Measurements from ENCODE around the gene NTNG2. TPM values are rescaled to one million over a fixed set of nuclear protein-coding genes. Genes with fewer than 3 reads are reported as not detected.

Gene NTNG2
- total and polyA plus RNA-seq, 9 of the 15 experiments (the other 6 are each of a cell fraction or from before 2014, with no cell fraction given), result 0.01 to 0.11 (median 0.09) TPM; not detected in 6

DNA sequence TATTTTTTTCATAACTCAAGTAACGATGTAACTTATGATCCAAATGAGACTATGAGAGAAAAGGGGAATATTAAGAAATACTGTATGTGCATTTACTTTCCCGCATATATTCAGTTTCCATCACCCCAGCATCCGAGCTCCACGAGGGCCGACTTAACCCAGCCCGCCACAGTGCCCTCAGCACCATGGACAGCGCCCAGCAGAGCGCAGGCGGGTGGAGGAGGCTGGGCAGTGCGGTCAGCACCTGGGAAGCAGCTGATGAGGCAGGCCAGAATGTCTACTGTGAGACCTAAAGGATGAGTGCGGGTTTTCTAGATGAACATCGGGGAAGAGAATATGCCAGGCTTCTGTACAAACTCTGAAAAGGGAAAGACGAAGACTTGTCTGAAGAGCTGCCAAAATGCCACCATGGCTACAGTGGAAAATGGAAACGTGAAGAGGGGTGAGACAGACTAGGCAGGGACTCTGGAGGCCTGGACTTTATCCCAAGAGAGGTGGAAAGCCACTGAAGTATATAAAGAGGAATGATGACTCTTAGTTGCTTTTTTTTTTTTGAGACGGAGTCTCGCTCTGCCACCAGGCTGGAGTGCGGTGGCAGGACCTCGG, 47.7 kb upstream of the NTNG2 start (continued):
- TF ChIP-seq PHF21A (IDR thresholded peaks at IDR 0.05; ENCODE audit: borderline replicate concordance, low read depth), result no peak
- no peak for TF ChIP-seq CBFA2T2 (conservative IDR thresholded peaks at IDR 0.05)
- no peak for TF ChIP-seq ZNF174 (CRISPR knock-in tag; IDR thresholded peaks at IDR 0.05)
- no peak for TF ChIP-seq ZFP1 (CRISPR knock-in tag; IDR thresholded peaks at IDR 0.05)
- no peak for TF ChIP-seq CREBBP (IDR thresholded peaks at IDR 0.05; ENCODE audit: low read depth, low read length)
- peak; percentile 57; the same call in 1 of the 2 replicates for TF ChIP-seq ETV5 (CRISPR knock-in tag; IDR thresholded peaks at IDR 0.05; ENCODE audit: low read depth)
- TF ChIP-seq, protein P1, sequence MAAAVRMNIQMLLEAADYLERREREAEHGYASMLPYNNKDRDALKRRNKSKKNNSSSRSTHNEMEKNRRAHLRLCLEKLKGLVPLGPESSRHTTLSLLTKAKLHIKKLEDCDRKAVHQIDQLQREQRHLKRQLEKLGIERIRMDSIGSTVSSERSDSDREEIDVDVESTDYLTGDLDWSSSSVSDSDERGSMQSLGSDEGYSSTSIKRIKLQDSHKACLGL (CRISPR knock-in tag; IDR thresholded peaks at IDR 0.05; ENCODE audit: borderline replicate concordance, poor library complexity, severe bottlenecking), result no peak
- TF ChIP-seq BHLHE40 (IDR thresholded peaks at IDR 0.05; ENCODE audit: low read length), result 0 out of 2 replicates have a peak, but pooled peaks have one; percentile 17
- TF ChIP-seq ZNF589 (CRISPR knock-in tag; IDR thresholded peaks at IDR 0.05; ENCODE audit: low read depth), result no peak
- TF ChIP-seq NUFIP1 (IDR thresholded peaks at IDR 0.05; ENCODE audit: partially characterized antibody), result no peak
- TF ChIP-seq, protein P2, sequence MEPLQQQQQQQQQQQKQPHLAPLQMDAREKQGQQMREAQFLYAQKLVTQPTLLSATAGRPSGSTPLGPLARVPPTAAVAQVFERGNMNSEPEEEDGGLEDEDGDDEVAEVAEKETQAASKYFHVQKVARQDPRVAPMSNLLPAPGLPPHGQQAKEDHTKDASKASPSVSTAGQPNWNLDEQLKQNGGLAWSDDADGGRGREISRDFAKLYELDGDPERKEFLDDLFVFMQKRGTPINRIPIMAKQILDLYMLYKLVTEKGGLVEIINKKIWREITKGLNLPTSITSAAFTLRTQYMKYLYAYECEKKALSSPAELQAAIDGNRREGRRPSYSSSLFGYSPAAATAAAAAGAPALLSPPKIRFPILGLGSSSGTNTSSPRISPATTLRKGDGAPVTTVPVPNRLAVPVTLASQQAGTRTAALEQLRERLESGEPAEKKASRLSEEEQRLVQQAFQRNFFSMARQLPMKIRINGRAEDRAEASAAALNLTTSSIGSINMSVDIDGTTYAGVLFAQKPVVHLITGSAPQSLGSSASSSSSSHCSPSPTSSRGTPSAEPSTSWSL (CRISPR knock-in tag; IDR thresholded peaks at IDR 0.05; ENCODE audit: borderline replicate concordance), result no peak
- no peak for TF ChIP-seq MXI1 (IDR thresholded peaks at IDR 0.05; ENCODE audit: low read depth, low read length)
- no peak for TF ChIP-seq MBD2 (IDR thresholded peaks at IDR 0.05; ENCODE audit: borderline replicate concordance, low read depth)
- no peak for TF ChIP-seq ZNF445 (CRISPR knock-in tag; IDR thresholded peaks at IDR 0.05; ENCODE audit: low read depth)
- no peak for TF ChIP-seq MAFF (IDR thresholded peaks at IDR 0.05; ENCODE audit: low read length)
- no peak for TF ChIP-seq MCM3 (IDR thresholded peaks at IDR 0.05)
- TF ChIP-seq, protein P3, sequence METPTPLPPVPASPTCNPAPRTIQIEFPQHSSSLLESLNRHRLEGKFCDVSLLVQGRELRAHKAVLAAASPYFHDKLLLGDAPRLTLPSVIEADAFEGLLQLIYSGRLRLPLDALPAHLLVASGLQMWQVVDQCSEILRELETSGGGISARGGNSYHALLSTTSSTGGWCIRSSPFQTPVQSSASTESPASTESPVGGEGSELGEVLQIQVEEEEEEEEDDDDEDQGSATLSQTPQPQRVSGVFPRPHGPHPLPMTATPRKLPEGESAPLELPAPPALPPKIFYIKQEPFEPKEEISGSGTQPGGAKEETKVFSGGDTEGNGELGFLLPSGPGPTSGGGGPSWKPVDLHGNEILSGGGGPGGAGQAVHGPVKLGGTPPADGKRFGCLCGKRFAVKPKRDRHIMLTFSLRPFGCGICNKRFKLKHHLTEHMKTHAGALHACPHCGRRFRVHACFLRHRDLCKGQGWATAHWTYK (CRISPR knock-in tag; IDR thresholded peaks at IDR 0.05), result no peak
- no peak for TF ChIP-seq ZNF551 (CRISPR knock-in tag; IDR thresholded peaks at IDR 0.05)
- TF ChIP-seq, protein P4, sequence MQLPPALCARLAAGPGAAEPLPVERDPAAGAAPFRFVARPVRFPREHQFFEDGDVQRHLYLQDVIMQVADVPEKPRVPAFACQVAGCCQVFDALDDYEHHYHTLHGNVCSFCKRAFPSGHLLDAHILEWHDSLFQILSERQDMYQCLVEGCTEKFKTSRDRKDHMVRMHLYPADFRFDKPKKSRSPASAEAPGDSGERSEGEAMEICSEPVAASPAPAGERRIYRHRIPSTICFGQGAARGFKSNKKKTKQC (CRISPR knock-in tag; IDR thresholded peaks at IDR 0.05), result peak; percentile 97
- no peak for TF ChIP-seq ETV6 (IDR thresholded peaks at IDR 0.05; ENCODE audit: borderline replicate concordance in 1 of 2, low read depth in 2 of 2, low read length in 1 of 2)
- peak; percentile 75; the same call in 1 of the 2 replicates for TF ChIP-seq ETV6 (CRISPR knock-in tag; IDR thresholded peaks at IDR 0.05; ENCODE audit: borderline replicate concordance)
- TF ChIP-seq SNRNP70 (optimal IDR thresholded peaks at IDR 0.05; ENCODE audit: low read depth, low read length), result no peak
- TF ChIP-seq KLF1 (tag; IDR thresholded peaks at IDR 0.05), result no peak
